Stimulated activated CD4-positive, alpha-beta T cell treated with anti-CD3 and anti-CD28 coated beads, Interleukin-2, amount 100 ng/mL, for 48 hours (primary cell): ENCODE measurements around the gene CUBN.

Source experiments
- DNase-seq, 2 donors: peaks; one replicate each; pipeline ENCODE4 v3.0.0-alpha.2; 2020

Gene CUBN

GRCh38 chr10:16811292-16811691, 318.3 kb downstream of the CUBN start:
- no peak for DNase-seq

- DNase-seq: peak; percentile 43 to 53
Measured at GRCh38 chr10:16809074-16809718, 320.4 kb downstream of the CUBN start.

GRCh38 chr10:16804123-16804522, 325.5 kb downstream of the CUBN start:
- no peak for DNase-seq

GRCh38 chr10:16803464-16803863, 326.1 kb downstream of the CUBN start:
- no peak for DNase-seq

- DNase-seq: no peak
Measured at GRCh38 chr10:16799621-16800020, 330.0 kb downstream of the CUBN start.

GRCh38 chr10:16798571-16798970, 331.0 kb downstream of the CUBN start:
- DNase-seq: no peak

- no peak for DNase-seq
Measured at GRCh38 chr10:16795410-16796073, 334.1 kb downstream of the CUBN start.

GRCh38 chr10:16794005-16794404, 335.6 kb downstream of the CUBN start:
- no peak for DNase-seq

- no peak for DNase-seq
Measured at GRCh38 chr10:16792675-16793074, 336.9 kb downstream of the CUBN start.

- DNase-seq: no peak
Measured at GRCh38 chr10:16789765-16790164, 339.8 kb downstream of the CUBN start.

- no peak for DNase-seq
Measured at GRCh38 chr10:16789261-16789660, 340.4 kb downstream of the CUBN start.

- DNase-seq: no peak
Measured at GRCh38 chr10:16788778-16789177, 340.8 kb downstream of the CUBN start.

GRCh38 chr10:16788125-16788524, 341.5 kb downstream of the CUBN start:
- no peak for DNase-seq

- DNase-seq: peak; percentile 24 to 29
Measured at GRCh38 chr10:16787361-16787791, 342.2 kb downstream of the CUBN start.

- no peak for DNase-seq
Measured at GRCh38 chr10:16780338-16780880, 349.2 kb downstream of the CUBN start.

- peak; percentile 46 to 58 for DNase-seq
Measured at GRCh38 chr10:16779384-16779915, 350.2 kb downstream of the CUBN start.

GRCh38 chr10:16777473-16778370, 351.9 kb downstream of the CUBN start:
- no peak for DNase-seq

GRCh38 chr10:16776896-16777295, 352.7 kb downstream of the CUBN start:
- no peak for DNase-seq
